ENCODE data around the gene SLC4A1AP.
A peak's percentile ranks its signal among the peaks of the same experiment; 100 is the strongest.
"Not testable (repeated sequence)": the region's sequence is repeated elsewhere in the genome, so short reads cannot be mapped to it uniquely, and the experiment has no call there.

The SLC4A1AP gene

DNA sequence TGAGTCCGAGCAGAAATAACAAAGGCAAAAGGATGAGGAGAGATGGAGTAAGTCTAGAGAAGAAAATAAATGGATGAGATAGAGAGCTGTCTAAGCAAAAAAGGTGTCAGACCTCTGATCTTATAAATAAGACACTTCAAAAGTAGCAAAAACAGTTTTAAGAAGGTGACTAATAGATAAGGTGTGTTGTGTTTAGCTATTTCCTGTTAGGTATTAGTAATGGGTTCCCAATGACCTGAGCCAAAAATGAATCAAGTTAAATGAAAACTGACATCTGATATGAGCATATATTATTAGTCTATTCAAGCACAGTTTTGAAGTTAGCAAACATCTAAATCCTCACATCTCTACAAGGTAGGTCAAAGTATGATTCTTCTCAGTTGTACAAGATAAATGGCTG lies 10.9 kb upstream of the SLC4A1AP start:
- DNase-seq: no peak

DNA sequence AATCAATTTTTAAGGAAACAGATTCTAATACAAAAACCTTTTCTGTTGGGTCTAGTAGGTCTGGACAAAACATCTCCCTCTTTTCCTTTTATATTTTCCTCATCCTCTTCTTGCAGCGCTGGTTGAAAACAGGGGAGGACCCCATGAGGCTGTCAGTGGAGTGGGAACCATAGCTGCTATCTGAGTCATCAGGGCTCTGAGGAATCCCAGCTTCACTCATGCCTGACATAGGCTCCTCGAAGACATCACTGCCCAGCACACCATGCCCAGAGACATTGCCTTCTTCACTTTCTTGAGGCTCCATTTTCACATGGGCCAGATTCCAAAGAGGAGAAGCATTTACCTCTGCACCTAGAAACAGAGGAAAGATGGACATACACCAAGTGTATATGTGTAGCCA lies 10.3 kb upstream of the SLC4A1AP start:
- no peak for DNase-seq

DNA sequence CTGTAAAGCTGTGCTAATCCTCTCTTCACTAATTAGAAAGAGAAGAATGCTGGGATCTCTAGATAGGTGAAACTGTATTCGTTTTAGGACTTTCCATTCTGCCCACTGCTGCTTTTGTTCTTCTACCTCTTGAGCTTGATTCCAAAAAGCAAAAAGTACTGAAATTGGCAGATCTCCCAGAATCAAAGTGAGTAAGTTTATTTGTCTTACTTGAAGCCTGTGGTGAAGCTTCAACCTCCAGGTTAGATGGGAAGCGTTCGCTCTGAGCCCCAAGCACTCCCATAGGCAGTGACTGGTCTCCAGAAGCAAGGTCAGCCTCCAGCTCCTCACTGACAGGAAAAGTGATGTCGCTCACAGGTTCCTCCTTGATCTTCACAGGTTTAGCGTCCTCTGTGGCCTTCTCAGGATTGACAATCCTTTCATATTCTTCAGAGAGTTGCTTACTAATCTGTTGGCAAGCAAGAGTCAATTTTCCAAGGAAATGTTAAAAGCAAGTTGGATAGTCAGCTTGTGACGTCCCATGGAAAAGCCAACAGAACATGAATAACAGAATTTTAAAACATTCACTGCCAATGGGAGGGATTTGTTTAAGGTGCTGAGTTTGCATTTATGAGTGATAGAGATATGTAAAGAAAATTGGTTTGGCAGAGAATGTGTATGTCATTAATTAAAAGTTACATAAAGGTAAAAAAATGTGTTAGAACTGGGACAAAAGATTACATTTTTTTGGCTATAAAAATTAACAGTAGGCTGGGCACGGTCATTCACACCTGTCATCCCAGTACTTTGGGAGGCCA lies 8.3 kb upstream of the SLC4A1AP start:
- DNase-seq: no peak

DNA sequence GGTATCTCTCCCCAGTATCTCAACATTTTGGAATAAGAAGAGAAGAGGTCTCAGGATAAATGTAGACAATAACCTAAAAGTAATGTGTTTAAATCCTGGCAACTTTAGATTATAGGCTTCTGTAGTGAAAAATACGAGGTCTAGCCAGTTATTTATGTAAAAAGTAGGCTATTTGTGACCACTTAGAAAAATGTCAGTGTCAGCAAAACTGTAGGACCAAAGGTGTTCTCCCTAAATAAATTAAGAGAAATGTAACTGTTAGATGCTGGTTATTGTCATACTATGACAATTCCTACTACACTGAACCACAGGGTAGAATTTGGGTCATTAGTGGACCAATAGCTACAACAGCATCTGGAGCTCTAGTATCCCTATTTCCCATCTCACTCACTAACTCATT lies 2.3 kb upstream of the SLC4A1AP start:
- DNase-seq: no peak

DNA sequence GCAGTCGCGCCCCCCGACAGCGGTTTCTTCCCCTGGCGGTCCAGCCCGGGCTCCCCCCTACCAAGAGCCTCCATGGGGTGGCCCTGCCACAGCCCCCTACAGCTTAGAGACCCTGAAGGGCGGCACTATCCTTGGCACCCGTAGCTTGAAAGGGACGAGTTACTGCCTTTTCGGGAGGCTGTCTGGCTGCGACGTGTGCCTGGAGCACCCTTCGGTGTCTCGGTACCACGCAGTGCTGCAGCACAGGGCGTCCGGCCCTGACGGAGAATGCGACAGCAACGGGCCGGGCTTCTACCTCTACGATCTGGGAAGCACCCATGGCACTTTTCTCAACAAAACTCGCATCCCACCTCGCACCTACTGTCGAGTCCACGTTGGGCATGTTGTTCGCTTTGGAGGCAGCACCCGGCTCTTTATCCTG lies 475 bp downstream of the SLC4A1AP start:
- DNase-seq: no peak

DNA sequence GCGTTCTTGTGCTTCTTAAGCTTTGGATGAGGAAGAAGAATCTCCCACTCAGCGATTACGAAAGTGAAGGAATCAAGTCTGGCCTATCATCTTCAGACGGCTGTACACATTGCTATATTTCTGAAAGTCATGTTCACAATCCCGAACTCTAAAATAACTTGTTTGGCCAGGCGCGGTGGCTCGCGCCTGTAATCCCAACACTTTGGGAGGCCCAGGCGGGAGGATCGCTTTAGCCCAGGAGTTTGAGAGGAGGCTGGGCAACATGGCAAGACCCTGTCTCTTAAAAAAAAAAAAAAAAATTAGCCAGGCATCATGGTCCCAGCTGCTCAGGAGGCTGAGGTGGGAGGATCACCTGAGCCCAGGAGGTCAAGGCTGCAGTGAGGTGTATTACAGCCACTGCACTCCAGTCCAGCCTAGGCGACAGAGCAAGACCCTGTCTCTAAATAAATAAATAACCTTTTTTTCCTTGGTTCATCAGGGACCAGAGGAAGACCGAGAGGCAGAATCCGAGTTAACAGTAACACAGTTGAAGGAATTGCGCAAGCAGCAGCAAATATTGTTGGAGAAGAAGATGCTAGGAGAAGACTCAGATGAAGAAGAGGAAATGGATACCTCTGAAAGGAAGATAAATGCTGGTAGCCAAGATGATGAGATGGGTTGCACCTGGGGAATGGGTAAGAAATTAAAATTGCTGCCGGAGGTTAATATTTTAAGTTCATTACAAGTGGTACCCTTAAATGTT lies 1.1 kb downstream of the SLC4A1AP start:
- DNase-seq: no peak

DNA sequence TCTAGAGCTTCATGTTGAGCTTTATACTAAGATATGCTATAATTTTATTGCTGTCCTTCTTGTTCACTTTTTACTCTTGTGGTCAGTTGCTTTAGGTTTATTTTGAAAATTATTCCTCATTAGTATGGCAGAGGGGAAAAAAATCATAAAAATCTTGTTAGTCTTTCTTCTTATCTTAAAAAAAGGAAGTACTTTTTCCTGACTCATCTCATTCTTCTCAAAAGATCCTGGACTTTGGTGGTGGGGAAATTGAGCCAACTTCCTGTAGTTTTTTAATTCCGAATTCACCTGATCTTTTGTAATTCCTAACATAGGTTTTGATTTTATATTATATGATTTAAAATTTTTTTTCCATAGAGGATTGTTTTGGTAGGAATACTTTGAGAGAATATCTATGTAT lies 3.8 kb downstream of the SLC4A1AP start:
- no peak for DNase-seq

DNA sequence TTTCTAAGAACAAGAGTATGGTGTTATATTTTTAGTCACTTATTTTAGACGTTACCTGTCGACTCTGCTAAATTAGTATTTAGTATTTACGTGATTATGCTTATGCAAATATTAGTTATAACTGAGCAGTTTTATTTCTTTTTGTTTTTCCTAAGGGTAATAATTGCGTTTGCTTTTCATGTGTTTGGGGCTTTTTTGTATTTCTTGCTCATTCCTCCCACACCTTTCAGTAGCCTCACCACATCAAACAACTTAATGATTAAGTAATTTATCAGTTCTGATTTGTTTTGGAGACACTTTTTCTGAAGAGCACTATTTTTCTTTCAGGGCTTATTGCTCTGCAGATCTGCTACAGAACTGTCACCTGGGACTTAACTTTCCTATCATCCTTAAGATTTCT lies 7.5 kb downstream of the SLC4A1AP start:
- DNase-seq: no peak

DNA sequence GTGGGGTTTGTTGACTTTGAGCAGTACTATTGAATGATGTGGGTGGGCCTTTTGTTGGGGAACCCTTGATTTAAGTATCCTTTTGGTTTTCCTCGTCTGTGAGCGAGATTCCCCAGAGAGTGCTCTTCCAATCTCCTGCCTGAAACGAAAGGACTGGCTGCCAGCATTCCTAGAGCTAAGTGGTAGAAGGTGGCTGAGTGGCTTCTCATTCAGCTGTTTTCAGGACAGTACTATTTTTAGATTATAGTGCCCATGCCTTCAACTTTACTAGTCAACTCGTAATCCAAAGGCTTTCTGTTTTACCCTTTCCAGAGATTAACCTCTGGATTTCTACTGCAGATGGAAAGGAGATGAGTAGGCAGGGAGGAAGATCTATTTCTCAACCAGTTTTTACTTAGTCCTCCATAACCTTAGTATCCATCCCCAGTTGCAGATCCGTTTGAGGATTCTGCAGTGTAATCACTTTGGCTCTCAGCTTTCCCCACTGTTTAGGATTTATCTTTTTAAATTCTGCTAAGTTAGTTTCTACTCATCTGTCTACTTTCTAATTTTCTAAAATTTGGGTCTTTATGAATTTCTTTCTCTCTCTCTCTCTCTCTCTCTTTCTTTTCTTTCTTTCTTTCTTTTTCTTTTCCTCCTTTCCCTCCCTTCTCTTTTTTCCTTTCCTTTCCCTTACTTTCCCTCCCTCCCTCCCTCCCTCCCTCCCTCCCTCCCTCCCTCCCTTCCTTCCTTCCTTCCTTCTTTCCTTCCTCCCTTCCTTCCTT lies 9.2 kb downstream of the SLC4A1AP start:
- no peak for DNase-seq

DNA sequence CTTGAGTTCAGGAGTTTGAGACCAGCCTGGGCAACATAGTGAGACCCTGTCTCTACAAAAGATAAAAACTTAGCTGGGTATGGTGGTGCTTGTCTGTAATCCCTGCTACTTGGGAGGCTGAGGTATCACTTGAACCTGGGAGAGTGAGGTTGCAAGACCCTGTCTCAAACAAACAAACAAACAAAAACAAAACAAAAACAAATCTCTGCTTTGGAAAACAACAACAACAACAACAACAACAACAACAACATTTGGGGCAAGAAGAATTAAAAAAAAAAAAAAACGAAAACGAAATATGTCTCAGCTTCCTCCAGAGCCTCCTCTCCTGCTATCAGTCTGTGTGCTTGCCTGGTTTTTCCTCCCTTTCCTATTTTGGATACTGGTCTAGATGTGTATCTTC lies 16.9 kb downstream of the SLC4A1AP start:
- DNase-seq: no peak

DNA sequence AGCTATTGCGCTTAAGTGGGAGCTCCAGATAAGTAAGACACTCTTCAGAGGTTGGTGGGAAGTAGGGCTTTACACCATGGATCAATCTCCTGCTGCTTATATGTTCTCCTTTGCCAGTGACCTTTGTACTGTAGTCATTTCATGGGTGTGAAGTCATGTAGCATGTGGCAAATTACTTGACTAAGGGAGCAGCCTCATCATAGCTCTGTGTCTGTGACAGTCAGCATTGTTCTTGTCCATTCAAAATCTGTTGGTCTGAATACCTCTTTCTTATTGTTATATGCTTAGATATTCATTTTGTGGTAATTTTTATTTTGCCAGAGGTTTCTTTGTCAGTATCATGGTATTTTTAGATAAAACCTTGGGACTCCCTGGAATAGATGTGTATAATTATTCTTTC lies 18.2 kb downstream of the SLC4A1AP start:
- DNase-seq: no peak

DNA sequence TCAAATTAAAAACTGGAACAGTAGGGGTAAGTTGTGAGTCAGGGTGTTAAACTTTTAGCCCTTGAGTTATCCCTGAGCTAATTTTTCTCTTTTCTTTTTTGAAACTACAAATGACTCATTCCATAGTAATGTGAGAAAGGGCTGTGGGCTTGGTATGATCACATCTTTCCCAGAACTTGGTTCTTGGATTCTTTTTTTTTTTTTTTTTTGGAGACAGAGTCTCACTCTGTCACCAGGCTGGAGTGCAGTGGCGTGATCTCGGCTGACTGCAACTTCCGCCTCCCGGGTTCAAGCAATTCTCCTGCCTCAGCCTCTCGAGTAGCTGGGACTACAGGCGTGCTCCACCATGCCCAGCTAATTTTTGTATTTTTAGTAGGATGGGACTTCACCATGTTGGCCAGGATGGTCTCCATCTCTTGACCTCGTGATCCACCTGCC lies 18.7 kb downstream of the SLC4A1AP start:
- DNase-seq: not testable (repeated sequence)

DNA sequence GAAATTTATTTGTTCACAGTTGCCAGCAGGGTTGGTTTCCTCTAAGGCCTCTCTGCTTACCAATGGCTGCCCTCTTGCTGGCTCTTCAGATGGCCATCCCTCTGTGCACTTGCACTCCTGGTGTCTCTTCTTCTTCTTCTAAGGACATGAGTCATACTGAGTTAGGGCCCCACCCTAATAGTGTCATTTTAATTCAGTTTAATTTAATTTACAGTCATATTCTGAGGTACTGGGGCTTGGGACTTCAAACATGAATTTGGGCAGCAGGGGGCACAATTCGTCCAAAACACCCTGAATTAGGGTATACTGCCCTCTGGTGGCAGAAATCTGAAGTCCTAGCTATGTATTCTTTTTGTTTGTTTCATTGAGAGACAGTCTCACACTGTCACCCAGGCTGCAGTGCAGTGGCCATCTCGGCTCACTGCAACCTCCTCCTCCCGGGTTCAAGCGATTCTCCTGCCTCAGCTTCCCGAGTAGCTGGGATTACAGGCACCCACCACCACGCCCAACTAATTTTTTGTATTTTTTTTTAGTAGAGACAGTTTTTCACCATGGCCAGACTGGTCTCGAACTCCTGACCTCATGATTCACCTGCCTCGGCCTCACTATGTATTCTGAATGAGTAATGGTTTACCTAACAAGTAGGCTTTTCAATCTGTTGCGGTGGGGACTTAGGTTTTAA lies 19.8 kb downstream of the SLC4A1AP start:
- DNase-seq: peak; percentile 75

DNA sequence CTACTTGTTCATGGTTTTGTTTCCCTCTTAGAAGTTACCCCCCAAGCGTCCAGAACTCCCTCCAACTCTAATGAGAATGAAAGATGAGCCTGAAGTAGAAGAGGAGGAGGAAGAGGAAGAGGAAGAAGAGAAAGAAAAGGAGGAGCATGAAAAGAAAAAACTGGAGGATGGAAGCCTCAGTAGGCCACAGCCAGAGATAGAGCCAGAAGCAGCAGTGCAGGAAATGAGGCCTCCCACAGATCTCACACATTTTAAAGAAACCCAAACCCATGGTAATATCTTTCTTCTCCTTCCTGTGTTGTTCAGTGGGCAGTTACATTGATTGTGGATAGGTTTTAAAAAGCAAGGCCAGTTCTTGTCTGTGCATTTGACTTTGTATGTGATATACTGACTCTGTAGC lies 21.3 kb downstream of the SLC4A1AP start:
- DNase-seq: not testable (repeated sequence)

DNA sequence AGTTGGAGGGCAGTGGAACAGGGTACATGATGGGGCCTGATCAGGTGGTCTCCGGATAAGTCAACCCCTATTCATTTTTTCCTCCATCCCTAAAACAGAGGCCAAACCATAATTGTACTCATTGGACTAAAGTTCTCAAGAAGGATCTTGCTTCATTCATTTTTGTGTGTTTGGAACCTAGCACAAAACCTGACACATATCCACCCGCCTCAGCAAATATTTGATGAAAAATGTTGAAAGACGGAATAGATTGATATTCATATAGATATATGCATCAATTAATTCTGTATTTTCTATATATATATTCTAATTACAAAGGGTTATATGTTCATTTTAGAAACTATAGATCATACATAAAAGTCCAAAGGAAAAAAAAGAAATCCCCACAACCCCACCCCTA lies 21.9 kb downstream of the SLC4A1AP start:
- DNase-seq: no peak

DNA sequence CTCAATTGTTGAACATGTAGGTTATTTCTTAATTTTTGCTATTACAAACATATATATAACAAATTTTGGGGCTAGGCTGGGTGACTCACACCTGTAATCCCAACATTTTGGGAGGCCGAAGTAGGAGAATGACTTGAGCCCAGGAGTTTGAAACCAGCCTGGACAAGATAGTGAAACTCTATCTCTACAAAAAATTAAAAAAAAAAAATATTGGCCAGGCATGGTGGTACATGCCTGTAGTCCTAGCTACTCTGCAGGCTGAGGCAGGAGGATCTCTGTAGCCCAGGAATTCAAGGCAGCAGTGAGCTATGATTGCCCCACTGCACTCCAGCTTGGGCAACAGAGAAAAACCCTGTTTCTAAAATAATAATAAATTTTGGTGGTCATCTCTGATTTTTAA lies 23.5 kb downstream of the SLC4A1AP start:
- DNase-seq: no peak

DNA sequence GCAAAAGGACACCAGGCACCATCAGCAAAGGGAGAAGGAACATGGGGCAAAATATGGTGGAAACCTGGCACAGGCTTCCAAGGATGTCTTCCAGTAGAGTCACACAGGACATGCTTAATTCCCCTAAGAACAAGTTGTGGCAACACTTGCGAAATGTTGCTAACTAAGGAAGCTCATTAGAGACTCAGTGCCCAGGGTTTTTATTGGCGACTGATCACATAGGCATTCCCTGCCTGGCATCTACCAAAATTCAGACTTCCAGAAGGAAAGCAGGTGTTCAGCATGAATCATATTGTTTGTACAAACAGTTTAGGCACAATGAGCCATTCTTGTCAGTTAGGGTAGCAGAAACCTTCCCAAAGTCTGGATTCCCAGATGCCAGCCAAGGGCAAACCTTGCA lies 25.7 kb downstream of the SLC4A1AP start:
- DNase-seq: no peak

DNA sequence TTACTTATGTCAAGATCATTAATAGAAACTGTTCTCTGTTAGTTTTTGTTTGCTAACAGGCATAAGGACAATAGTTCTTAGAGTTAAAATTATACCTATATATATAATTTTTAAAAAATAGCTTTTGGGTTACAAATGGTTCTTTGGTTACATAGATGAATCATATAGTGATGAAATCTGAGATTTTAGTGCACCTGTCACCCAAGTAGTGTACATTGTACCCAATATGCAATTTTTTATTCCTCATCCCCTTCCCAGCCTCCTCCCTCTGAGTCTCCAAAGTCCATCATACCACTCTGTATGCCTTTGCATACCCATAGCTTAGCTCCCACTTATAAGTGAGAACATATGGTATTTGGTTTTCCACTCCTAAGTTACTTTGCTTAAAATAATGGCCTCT lies 26.4 kb downstream of the SLC4A1AP start:
- DNase-seq: no peak

DNA sequence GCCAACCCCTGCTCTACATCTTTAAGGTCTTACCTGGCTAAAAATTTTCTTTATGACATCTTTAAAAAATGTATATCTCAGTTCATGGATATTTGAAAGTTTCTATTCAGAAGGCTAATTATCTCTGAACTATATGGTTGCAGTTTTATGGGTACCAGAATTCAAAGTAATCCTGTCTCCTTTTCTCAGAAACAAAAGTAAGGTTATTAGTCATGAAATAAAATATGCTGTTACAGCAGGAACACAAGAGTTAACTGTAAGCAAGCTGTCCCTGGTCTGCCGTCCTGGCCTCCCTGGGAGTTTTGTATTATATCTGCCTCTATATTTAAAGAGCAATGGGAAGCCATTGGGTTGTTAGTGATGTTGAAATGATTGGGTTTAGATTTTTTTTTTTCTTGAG lies 34.0 kb downstream of the SLC4A1AP start:
- DNase-seq: no peak

DNA sequence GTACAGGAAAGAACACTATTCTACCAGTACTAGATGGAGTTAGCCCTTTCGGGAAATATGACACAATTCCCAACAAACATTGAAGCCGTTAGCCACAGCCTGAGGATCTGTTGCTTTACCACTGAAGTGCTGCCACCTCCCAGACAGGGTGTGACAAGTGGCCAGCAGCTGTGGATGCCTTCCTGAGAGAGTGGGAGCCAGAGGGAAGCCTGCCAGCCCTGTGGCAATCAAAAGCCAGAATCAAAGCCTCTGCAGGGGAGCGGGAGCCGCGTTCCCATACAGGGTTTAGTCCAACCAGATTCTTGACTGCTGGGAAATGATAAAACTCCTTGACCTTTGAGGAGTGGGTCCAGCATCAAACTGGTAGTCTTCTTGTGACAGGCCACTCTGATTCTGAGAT lies 38.0 kb downstream of the SLC4A1AP start:
- no peak for DNase-seq

DNA sequence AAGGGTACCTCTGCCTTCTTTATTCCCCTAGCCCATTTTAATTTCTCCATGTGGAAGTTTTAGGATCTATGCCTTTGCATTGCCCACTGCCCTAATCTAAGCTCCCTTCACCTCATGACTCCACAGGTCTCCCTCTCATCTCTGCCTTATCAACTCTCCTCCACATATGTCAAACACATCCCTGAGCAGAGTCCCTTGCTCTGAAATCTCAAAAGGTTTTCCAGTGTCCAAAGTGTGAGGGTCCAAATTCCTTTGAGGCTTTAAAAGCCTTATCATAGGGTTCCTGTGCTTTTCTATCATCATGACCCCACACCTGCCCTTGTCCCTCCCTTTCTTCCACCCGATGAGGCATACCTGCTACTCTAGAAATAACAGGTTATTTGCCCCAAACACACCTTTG lies 38.6 kb downstream of the SLC4A1AP start:
- DNase-seq: no peak

DNA sequence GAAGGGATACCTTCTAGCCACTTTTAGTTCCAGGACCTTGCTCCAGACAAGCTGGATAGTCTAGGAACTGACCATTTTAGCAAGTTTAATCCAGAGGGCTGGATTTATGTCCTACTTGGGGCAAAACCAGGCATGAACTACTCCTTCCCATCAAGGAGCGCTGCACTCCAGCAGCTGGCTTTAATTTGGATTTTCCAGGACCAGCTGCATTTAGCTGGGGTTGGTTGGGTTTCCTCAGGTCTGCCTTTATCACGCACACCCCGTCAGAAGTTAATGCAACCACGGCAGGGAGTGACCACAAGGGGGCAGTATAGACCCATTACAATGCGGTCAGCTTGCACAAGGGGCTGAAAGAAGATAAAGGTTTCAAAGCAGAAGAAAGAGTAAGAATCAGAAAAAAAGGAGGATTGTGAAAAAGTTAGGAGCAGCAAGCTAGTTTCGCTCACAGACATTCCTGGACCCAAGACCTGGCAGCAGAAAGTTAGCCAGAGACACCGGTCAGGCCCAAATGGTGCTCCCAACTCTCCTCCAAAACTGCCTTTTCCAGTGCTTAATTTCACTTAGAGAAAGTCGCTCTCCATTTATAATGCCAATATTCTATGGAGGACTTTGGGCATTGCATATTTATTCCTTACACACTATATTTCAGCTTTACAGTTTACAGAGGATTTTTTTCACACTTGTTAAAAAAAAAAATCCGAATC lies 40.1 kb downstream of the SLC4A1AP start:
- peak; percentile 42 for DNase-seq
